HG02885 (cell line): ENCODE data around the gene LRPPRC.
A peak's percentile ranks its signal among the peaks of the same experiment; 100 is the strongest.

Experiments used
- ATAC-seq: cut with Tn5 transposase; IDR thresholded peaks from one replicate; pipeline ENCODE4 v1.9.1; 2021; ENCODE audit warnings: mild to moderate bottlenecking; ENCODE audit not compliant: unreplicated experiment, poor library complexity

The LRPPRC gene

DNA sequence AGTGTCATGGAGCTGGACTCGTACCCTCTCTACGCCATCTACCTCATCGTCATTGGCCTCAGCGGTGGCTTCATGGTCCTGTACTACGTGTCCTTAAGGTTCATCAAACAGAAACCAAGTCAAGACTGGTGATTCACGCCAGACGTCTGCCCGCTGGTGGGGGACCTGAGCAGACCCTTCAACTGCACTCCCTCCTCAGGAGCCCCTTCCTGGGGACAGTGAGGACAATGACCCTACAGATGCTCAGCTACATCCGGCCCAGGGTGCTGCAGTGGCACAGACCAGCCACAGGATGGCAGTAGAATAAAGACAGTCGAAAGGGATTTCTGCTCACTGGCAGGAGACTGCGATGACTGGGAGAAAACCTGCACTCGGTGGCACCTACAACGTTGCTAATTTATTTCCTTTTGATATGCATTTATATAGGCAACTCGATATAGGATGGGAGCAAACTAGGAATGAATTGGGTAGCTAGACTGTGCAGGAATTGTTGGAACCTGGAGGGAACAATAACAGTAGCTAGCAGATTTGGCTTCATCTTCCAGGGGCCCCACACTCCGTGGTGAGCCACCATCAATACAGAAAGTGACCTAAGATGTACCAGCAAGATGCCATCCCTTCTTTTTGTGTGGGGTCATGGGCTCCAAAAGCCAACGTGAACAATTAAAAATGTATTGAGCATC lies 117.9 kb downstream of the LRPPRC start:
- ATAC-seq: no peak

DNA sequence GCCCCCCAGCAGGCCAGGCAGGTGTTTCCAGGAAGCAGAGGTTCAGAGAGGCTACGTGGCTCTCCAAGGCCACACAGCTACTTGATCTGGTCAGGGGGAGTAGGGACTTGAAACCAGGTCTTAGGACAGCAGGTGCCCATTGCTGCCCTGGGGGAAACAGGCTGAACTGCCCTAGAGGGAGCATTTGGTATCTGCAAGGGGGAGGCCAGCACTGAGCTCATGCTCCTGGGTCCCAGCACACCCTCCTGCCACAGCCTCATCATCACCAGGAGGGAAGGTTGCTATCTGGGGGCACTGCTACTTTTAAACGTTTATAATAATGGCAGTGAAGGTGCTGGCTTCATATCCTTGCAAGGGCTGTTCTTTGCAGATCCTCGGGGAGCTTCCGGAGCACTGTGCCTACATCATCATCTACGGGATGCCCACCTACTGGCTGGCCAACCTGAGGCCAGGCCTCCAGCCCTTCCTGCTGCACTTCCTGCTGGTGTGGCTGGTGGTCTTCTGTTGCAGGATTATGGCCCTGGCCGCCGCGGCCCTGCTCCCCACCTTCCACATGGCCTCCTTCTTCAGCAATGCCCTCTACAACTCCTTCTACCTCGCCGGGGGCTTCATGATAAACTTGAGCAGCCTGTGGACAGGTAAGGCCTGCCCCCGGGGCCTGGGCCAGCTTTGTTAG lies 120.9 kb downstream of the LRPPRC start:
- no peak for ATAC-seq

DNA sequence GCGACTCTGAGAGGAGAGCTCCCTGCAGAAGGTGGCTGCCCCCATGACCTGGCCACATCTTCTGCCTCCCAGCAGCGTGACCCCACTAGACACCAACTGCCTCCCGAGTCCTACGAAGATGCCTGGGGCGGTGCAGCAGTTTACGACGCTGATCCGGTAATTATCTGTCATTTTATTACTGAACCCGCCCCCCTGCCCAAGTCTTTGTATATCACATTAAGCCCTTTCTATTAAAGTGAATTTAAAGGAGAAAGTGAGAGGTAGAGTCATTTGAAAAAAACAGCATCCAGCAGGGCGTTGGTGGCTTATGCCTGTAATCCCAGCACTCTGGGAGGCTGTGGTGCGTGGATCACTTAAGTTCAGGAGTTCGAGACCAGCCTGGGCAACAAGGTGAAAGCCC lies 123.6 kb downstream of the LRPPRC start:
- no peak for ATAC-seq

DNA sequence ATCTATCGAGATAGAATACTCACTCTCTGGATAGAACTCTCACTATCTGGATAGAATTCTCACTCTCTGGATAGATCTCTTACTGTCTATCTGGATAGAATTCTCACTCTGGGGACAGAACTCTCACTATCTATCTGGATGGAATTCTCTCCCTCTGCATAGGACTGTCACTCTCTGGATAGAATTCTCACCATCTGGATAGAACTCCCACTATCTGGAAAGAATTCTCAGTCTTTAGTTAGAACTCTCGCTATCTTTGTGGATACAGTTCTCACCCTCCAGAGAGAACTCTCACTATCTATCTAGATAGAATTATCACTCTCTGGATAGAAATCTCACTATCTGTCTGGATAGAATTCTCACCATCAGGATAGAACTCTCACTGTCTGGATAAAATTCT lies 140.5 kb downstream of the LRPPRC start:
- no peak for ATAC-seq

DNA sequence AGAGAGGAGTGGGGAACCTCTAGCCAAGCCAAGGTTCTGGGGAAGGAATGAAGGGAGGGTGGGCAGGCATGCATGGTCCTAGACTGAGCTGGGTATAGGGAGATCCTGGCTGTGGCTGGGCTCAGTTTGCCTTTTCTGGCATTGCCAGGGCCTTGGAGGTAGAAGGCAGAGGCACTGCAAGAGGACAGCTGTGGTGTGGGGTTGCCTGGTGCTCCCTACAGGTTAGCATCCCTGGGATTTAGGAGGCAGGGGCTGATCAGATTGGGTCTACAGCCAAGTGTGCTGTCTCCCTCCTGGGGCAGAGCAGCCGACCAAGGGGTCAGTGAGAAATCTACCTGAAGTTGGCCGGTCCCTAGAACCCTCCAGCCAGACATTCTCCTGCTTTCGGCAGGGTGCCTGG lies 141.1 kb downstream of the LRPPRC start:
- no peak for ATAC-seq

DNA sequence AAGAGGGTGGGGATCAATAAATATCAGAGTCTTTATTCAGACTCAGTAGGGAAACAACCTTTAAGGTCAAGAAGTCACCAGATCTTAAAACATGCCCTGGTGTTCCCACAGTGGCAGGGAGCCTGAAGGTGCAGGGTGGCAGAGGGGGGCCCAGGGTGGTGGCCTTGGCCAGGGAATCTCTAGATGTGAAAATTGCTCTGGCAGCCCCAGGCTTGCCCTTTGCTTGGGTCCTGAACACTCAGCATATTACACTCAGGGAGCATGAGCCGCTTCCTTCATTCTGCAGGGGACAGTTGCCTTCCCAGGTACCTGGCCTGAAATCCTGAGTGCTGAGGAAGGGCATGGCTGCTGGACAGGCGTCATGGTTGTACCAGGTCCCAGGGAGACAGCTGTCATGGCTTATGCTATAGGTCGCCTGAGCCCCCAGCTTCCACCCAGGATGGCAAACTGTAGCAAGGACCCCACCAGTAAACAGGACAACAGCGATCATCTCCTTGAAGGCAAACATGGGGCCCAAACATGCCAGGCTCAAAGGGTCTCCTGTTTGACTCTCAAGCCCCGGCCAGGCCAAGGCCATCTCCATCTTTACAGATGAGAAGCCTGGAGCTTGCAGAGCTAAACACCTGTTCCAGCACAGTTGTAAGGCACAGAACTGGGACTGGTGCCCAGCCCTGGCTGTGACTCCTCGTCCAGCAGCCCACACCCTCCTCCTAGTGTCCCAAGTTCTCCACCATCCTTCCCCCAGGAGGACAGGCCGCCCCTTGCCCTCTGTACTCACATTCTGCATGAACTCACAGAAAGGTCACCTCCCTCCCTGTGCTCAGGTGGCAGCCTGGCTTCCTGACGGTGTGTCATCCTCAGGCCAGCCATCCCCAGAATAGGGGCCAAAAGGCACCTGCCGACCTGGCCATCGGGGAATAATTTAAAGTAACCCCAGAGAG lies 142.4 kb downstream of the LRPPRC start:
- ATAC-seq: no peak

DNA sequence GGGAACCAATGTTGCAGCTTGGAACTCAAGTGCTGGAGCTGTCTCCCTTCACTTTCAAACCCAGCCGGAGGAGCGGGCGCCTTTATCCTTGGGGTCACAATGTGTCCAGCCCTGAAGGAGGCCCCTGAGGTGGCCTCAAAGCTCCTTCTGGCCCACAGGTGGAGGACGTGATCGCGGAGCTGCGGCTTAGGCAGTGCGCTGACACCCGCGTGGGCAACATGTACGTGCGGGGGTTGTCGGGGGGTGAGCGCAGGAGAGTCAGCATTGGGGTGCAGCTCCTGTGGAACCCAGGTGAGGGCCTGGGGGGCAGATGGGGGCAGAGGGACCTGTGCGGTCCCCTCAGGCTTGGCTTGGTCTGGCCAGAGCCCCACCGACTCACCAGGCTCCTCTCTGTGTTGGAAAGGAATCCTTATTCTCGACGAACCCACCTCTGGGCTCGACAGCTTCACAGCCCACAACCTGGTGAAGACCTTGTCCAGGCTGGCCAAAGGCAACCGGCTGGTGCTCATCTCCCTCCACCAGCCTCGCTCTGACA lies 143.5 kb downstream of the LRPPRC start:
- ATAC-seq: no peak

DNA sequence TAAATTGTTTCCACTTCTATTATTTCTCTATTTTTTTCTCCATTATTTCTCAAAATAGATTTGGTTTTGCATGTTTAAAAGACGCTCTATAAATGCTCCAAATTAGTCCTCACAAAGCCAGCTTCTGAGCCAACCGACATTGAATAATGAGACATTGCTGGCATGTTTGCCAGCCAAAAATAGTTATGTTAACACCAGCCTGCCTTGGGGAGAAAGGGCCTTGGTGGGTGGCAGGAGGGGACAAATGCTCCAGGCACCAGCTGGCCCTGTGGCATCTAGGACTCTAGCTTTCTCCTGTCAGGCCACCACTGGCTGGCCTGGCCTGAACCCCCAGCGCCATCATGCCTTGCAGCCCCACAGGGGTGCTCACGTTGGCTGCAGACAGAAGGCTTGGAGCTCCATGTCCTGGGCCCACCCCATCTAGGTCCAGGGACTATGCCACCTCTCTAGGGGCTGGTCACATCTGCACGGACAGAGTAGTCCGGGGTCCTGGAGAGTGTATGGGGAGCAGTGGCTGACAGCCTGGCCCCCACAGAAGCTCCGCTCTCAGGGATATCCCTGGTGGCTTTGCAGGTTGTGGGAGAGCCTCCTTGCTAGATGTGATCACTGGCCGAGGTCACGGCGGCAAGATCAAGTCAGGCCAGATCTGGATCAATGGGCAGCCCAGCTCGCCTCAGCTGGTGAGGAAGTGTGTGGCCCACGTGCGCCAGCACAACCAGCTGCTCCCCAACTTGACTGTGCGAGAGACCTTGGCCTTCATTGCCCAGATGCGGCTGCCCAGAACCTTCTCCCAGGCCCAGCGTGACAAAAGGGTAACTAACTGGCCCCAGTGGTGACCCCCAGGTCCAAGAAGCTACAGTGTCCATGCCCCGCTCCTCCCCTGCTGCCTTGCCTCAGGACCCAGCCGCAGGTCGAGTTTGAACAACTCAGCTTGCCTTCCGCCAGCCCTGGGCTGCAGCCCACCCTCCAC lies 144.5 kb downstream of the LRPPRC start:
- no peak for ATAC-seq

DNA sequence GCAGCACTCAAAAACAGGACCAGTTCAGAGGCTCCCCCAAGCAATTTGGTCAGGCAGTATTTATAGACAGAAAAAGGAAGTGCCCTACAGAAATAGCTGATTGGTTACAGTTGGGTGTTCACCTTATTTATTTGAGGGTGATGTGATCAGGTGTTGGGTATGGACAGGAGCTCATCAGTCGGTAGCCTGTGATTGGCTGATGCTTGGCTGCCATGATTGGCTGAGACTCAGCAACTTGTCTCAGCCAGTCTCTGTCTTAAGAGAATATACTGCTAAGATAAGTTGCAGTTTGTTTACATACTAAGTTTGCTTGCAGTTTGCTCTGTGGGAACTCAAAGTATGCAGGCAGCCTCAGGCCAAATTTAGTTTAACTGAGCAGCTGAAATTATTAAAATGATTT lies 147.6 kb downstream of the LRPPRC start:
- peak; percentile 39 for ATAC-seq

DNA sequence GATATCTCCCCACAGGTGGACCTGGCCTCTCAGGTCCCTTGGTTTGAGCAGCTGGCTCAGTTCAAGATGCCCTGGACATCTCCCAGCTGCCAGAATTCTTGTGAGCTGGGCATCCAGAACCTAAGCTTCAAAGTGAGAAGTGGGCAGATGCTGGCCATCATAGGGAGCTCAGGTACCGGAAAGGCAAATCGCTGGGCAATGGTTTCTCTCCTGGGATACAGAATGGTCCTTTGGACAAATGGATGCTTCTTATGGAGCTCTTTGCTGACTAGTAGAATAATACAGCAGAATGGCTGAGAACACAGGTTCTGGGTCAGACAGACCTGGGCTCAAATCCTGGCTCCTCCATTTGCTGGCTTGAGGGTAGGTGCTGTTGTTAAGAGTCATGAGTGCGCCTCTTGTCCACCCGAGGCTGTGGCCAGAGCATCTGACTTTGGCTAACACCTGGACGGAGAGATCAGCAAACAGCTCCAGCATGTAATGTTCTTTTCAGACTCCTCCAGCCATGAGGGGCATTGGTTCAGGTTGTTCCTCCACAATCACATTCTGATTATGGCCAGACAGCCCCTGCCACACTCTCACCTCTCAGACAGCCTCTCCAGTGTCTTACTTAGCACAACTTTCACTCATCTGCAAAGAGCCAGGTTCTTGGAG lies 149.5 kb downstream of the LRPPRC start:
- no peak for ATAC-seq

DNA sequence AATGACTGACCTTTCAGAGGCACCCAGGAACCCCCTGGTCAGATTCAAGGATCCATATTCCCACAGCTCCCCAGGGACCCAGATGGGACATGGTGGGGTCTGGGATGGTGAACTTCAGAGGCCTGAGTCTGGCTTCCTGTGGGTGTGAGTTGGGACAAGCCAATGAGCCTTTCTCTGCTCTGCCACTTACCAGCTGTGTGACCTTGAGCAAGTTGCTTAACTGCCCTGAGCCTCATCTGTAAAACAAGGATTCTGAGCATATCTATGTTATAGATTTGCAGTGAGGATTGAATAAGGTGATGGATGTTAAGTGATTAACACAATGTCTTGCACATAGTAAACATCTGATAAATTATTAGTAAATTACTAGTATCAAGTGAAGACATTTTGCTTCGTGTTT lies 150.6 kb downstream of the LRPPRC start:
- no peak for ATAC-seq

DNA sequence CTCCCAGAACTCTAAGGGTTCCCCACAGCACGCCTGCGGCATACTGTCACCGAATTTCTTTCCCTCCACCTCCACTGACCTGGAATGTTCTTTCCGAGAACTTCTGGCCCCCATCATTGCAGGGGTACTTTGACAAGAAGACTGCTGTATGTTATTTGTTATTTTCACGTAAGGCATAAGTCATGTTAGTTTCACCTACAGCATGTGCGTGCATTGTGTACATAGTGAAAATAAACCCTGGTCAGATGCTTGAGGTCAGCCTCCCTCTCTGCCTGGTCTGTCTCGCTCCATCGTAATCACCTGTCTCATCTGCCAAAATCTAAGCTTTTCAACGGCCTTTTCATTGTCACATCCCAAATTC lies 152.9 kb downstream of the LRPPRC start:
- no peak for ATAC-seq

DNA sequence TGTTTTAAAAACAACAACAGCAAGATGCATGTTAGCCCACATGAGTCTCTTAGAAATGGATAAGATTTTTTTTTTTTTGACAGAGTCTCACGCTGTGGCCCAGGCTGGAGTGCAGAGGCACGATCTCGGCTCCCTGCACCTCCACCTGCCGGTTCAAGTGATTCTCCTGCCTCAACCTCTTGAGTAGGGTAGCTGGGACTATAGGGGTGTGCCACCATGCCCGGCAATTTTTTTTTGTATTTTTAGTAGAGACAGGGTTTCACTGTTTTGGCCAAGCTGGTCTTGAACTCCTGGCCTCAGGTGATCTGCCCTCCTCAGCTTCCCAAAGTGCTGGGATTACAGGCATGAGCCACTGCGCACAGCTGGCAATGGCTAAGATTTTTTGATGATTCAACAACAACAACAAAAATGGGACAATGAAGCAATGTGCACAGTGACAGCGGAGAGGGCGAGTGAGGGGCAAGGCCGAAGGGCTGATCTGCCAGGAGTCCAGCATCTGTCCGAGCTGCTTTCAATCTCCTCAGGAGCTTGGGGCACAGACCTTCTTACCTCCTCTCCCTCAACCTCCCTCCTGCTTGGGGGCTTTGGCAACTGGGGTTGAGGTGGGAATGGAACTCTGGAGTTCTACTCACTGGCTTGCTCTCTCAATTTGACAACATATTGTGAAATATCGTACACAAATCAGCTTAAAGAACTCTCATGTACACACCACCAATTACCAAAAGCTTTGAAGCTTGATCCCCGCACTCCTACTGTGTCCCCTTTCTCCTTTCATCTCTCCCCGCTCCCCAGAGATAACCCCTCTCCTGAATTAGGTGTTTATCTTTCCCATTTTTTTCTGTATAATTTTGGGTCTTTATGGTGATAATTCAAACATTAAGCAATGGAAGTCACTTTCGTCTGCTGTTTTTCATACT lies 153.6 kb downstream of the LRPPRC start:
- no peak for ATAC-seq

DNA sequence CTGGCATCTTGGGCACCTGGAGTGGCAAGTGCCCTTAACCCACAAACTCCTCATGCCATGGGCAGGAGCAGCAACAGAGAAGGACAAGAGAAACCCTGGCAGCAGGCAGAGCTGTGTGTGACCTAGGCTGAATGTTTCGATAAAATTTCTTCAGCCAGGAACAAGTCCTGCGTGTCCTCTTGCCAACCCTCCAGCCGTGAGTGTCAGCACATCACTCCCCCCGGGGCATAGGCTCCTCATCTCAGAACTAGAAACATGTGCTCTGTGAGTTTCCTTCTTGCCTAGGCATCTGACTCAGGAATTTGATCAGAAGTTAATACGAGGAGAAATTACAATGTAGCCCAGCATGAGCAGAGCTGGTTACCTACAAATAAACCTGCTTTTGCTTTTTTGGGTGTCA lies 154.8 kb downstream of the LRPPRC start:
- no peak for ATAC-seq

DNA sequence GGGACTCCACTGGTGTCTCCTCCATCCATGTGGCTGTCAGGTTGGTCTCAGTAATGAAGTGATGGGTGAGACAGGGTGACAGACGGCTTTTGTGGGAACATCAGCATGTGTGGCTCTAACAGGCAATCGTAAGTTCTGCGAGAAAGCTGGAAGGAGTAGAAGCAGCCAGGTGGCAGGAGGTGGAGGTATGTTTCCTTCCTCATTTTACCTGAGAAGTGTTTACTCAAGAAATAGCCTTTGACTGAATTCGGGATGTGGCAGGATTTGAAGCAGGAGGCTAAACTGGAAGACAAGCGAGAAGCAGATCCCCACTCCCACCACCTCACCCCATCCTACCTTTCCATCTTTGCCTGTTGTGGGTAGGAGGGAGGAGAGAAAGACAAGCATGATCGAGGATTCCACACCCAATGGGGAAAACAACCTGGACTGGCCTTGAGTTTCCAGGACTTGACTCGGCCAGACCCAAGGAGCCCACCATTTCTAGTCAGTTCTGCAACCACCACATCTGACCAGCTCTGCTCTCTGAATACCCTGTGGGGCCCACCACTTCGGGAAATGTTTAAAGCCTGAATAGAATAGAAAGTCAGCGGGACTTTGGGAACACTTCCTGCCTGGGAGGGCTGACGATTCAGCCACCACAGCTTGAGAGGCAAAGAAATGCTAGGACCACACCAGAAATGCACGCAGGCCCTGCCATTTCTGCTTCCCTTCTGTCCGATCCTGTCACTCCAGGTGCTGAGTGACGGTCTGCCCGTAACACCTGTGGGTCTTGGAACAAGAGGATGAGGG lies 155.8 kb downstream of the LRPPRC start:
- ATAC-seq: no peak

DNA sequence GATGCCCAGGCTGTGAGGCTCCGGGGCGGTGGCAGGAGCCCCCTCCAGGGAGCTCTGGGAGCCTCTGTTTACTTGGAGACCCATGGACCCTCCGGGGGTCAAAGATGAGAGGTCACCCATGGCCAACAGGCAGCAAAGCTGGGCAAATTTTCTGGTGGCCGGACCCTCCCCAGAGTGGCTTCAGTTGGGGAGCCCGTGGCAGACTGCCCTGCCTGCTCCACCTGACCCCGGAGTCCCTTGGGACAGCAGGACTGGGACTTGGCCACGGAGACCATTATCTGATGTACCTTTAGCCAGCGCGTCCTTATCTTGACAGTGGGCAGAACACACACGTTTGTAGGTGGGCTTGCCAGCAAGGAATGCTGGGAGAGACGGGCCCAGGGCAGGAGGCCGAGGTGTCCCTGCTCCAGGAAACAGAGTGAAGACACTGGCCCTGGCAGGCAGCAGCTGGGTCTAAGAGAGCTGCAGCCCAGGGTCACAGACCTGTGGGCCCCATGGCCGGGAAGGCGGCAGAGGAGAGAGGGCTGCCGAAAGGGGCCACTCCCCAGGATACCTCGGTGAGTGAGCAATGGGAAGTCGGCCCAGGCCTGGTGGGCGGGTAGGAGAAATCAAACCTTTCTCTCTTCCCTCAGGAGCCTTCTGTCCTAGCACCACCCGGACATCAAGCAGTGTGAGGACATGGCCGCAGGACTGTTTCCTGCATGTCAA lies 157.1 kb downstream of the LRPPRC start, which contains the start of the genes ABCG5 and ABCG8:
Gene ABCG5, minus strand, starts transcription at position 280 of the 708 bp plus-strand sequence. Its CDS starts 160 bp downstream, at position 120.
Gene ABCG8, plus strand, starts transcription at position 412 of the 708 bp plus-strand sequence. Its CDS starts 83 bp downstream, at position 495.
- ATAC-seq: no peak
